ENCODE data around the gene TMBIM6.
"Not testable (repeated sequence)": the region's sequence is repeated elsewhere in the genome, so short reads cannot be mapped to it uniquely, and the experiment has no call there.

The TMBIM6 gene

DNA sequence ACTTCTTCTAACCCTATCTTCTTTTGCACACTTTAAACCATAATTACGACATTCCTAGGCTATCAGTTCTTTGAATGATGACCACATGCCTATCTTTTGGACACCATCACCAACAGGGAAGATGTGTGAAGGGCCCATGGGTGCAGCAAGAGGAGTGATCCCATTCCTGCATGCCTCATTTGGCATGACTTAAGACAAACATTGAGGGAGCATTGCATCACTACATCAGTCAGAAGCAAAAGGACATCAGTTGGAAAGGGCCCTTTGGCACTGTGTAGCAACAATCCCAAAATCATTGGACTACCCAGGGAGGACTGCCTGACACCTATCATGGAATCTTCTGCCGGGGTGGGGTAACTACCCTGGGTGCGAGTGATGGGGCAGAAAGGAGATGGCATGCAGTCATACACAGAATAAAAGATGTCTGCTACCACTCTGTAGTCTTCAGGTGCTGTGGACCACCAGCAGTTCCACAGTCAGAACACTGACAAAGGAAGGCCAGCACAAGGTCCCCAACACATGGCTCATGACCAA lies 10.7 kb upstream of the TMBIM6 start:
- DNase-seq: no peak

DNA sequence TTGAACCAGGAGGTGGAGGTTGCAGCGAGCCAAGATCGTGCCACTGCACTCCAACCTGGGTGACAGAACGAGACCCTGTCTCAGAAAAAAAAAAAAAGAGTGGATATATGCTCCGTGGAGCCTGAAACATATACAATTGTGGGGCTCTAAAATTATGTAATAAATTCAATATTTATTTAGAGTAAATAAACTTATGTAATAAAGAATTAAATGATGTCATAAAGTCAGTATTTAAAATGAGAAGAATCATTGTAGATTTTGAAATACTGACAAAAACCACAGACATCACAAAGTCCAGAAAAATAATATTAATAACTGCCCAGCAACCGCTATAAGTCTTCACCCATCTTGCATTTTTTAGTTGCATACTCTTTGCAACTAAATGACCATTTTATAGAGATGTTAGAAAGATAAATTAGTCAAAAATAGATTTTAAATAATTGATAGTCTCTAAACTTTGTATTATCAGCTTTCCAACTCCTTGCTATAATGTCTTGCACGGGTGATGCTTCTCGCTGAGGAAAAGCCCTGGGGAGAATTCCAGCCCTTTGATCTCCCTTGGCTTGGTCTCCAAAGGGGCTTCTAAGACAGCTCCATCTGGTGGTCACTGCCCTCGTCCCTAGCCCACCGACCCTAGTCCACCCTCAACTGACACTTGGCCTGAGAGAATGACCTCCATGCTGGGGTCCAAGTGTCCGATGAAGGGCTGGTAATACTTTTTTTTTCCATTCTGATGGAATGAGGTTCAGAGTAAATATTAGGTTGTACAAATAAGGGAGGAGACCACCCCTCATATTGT lies 7.9 kb upstream of the TMBIM6 start:
- no peak for DNase-seq

DNA sequence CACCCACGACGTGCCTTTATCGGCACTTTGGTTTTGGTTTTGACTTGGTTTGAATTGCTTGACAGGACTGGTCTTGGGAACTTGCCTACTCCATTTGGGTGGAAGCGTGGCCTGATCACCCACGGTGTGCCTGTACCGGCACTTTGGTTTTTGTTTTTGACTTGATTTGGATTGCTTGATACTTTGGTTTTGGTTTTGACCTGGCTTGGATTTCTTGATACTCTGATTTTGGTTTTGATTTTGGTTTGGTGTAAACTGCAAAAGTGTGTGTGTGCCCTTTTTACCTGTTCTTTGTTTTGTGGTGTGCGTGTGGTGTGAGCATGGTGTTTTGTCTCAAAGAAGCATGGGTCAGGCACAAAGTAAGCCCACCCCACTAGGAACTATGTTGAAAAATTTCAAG lies 6.5 kb upstream of the TMBIM6 start:
- DNase-seq: not testable (repeated sequence)

DNA sequence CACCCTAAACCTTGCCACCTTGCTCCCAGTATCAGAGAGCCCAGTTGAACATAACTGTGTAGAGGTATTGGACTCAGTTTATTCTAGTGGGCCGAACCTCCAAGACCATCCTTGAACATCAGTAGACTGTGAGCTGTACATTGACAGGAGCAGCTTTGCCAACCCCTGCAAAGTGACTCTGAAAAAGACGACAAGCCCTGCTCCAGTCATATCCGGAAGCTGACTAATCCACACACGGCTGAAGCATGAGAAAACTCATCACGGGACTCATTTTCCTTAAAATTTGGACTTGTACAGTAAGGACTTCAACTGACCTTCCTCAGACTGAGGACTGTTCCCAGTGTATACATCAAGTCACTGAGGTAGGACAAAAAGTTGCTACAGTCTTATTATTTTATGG lies 2.6 kb upstream of the TMBIM6 start:
- DNase-seq: not testable (repeated sequence)

DNA sequence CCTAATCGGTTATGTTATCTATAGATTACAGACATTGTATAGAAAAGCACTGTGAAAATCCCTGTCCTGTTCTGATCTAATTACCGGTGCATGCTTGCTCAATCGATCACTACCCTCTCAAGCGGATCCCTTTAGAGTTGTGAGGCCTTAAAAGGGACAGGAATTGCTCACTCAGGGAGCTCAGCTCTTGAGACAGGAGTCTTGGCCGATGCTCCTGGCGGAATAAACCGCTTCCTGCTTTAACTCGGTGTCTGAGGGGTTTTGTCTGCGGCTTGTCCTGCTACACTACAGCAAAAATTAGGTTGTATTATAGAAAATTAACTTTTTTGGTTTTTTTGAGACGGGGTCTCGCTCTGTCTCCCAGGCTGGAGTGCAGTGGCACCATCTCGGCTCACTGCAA lies 1.1 kb upstream of the TMBIM6 start:
- not testable (repeated sequence) for DNase-seq

DNA sequence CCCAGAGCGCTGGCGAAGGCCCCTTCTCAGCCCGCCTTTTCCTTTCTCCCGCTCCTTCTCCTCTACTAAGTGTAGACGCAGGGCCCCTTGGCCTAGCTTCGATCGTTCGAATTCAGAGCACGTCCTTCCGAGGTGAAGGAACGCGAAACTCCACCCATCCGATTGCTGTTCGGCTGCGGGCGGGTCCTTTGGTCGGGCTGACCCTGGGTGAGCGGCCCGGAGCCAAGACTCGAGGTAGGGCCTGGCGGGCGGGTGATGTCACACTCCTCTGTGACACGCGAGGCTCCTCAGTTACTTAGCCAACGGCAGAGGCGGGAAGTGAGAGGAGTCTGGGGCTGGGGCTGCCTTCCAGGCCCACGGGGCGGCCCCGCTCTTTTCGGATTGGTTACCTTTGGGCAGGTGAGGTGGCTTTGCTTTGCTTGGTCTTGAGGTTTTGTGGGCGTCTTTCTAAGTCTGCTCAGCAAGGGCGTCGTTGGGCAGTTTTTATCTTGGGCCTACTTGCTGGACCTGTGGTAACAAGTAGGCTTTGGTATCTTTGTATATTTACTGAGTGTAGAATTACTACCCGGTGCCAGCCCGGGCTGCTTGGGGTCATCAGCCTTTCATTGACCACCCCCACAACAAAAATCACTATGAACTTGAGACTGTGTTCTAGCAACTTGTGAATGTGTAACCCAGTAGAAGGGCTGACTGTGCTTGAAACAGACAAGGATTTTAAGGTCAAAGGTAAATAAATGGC lies 694 bp downstream of the TMBIM6 start:
- peak; percentile 92 for DNase-seq

DNA sequence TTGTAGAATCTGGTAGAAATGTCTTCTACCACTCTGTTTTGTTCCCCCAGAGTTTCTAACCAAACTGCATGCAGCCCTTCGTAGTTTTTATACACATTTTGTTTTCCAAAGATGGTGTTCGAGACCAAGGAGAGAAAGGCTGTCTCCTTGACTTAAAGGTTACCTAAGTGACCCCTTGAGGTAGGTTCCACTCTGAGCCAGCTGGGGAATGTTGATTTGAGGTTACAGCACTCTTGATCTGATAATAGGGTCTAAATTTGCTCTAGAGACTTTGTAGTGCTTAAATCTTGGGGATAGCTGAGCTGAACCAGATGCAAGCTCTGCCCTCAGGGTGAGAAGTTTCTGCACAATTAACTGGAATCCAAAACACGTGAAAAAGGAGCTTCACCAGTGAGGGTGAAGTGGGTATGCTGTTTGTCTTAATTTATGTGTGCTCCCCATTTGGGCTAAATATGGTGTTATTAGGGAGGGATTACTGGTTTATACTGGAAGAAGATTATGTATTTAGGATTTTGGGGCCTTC lies 3.1 kb downstream of the TMBIM6 start:
- no peak for DNase-seq

DNA sequence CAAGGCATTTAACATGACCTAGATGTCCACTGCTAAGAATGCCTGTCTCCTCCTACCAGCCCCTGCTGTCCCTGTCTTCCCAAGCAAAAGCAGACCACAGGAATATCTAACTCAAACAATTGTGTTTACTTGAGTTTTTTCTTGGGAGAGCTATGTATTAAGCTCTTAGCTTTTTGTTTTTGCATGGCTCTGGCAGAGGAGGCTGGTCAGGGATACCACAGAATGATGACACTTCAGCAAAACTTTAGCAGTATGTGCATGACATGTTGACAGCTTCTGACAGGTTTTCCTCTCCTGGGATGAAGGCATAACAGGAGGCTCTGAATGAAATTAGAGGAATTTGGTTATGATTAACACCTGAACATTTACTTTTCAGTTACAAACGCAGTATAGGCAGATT lies 6.9 kb downstream of the TMBIM6 start:
- no peak for DNase-seq

DNA sequence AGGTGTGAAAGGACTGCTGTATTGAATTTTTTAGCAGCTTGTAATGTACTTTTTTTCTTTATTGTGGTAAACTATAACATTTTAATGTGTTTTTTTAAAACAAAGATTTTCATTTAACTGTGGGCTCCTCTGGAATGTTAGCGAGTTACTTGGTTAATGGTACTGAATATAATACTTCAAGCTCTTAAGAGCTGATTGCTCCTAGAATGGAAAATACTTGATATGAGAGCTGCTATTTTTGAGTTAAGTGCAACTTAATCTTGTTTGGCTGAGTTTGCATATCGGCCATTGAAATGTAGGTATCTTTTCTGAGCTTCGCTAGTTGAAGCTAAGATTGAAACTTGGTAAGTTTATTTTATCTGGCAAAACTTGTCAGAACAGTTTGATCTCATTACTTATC lies 7.4 kb downstream of the TMBIM6 start:
- no peak for DNase-seq

DNA sequence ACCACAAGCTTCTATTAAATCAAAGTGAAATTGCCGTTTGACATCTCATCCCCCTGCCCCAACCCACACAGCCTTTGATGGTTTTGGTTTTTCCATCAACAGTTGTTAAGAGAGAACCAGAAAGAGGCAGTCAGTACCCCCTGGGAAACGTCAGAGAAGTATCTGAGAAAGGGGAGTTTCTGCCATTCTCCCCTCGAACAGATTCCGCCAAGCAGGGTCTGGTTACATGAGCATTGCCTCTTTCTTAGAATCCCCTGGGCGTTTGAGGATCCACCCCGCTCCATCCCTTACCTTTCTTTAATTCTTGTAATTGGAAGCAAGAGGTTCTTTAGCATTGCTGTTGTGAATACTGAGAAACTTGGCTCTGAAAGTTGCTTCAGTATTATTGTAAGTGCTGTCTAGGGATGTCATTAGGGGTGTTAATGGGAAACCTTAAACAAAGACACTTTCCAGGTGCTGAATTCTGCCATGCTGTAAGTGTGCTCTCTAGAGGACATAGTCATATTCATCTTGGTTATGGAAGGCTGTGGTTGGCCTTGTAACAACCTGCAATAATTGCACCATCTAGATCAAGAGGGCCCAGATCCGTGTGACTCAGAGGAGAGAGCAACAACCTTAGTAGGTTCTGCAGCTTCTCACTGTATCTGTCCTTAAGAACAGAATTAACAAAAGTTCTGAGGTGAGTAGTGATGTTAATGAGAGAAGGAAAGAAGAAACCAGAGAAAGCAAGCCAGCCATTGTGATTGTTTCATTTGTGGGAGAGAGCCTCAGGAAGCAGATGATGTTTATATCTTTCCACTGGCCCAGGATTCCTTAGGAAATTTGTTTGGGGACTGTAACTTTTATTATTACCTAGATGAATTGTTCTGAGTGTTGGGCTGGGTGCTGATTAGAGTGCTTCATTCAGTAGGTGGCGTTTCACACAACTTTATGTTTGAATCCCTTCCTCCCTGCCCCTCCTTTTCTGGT lies 9.0 kb downstream of the TMBIM6 start:
- DNase-seq: no peak

DNA sequence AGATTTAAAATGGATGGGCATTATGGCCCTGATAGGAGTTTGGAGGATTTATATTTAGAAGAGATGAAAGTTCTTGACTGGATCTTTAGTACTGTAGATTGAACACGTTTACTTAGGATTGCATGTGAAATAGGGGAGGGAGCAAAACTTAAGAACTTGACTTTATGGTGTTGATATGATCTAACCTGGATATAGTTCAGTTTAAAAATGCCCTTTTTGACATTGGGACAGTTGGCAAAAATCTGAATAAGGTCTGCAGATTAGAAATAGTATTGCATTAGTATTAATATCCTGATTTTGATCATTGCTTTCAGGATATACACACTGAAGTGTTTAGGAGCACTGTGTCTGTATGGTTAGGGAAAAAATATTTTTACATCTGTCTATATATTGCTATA lies 9.6 kb downstream of the TMBIM6 start:
- no peak for DNase-seq

DNA sequence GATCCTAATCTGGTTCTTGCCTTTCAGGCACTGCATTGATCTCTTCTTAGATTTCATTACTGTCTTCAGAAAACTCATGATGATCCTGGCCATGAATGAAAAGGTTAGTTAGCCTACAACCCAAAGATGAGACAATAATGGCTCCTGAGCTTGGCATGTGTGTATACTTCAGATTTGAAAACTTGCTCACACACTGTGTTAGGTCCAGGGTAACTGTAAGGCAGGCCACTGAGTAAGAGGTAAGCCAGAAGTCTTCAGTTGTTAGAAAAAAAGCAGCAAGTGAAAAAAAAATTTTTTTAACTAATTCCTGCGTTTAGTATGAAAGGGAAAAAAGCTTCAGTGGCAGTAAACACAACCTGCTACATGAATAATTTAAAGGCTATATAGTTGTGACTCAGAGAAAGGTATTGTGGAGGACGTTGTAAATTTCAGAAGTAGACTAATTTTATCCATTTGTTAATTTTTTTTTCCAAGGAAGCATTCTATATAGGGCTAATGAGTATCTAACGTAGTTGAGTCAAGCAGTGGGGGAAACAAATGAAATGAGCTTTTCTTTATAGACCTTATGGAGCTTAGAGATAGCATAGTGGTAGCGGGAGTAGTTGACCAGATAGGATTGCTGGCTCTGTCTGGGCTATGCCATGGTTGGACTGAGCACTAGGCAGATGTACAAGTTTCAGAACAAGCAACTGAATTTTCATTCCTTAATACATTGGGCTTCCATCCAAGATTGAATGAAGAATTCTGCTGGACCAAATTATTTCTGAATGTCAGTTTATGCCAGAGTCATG lies 20.5 kb downstream of the TMBIM6 start:
- DNase-seq: no peak

DNA sequence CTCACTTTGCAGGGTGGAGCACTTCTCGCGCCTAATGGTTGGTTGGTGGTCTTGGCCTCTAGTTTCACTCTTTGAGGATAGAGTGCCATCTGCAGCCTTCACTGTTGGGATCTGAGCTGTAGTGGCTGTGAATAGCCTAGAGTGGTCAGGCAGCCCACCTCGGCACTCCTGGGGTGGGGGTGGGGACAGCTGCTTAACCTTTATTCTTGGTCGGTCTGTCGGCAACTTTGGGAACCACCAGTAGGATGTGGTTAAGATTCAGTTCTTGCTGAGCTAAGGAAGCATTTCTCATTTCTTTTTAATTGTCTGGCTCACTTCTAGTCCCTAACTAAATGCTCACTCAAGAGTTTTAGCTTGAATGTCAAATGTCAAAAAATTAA lies 21.1 kb downstream of the TMBIM6 start:
- no peak for DNase-seq

DNA sequence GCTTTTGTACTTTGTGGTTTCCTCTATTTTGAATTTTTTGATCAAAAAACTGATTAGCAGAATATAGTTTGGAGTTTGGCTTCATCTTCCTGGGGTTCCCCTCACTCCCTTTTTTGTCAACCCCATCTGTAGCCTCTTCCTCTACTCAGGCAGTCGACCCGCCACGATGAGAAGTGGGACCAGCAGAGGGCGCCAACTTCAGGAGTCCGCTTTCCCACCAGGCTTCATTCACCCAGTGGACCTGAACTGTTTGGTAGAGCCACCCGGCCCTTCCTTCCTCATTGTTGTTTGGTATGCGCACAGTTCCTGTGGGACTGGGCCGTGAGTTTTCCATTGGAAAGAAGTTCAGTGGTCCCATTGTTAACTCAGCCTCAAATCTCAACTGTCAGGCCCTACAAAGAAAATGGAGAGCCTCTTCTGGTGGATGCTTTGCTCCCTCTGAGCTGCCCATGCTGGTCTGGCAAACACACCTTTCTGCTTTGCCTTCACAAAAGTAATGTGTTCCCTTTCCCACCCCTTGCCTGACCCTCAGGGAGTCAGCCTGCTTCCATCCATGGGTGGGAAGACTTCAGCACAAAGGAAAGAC lies 21.7 kb downstream of the TMBIM6 start:
- no peak for DNase-seq

DNA sequence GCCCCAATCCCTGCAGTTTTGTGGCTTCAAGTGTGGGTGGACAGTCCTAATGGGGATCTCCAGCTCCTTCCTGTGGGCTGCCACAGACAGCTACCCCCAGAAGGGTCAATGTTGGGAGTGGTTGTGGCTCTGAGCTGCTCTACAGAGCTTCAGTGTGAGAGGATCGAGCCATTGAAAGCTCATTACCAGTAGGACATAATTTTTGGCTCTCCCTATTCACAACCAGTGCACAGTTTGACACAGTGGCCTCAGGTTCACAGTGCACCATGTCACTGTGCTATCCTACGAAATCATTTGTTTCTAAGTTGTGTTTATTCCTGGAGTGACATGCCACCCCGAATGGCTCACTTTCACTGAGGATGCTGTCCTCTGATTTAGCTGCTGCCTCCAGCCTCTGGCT lies 22.8 kb downstream of the TMBIM6 start:
- no peak for DNase-seq

DNA sequence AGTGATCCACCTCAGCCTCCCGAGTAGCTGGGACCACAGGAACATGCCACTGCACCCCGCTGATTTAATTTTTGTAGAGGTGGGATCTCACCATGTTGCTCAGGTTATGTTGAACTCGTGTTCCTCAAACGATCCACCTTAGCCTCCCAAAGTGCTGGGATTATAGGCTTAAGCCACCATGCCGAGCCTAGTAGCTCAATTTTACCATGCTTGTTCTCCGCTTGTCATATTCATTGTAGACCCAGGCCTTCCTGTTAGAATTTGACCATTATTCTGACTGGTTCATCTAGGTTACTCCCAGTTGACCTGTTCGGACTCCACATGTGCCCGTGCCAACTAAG lies 24.7 kb downstream of the TMBIM6 start:
- DNase-seq: no peak

DNA sequence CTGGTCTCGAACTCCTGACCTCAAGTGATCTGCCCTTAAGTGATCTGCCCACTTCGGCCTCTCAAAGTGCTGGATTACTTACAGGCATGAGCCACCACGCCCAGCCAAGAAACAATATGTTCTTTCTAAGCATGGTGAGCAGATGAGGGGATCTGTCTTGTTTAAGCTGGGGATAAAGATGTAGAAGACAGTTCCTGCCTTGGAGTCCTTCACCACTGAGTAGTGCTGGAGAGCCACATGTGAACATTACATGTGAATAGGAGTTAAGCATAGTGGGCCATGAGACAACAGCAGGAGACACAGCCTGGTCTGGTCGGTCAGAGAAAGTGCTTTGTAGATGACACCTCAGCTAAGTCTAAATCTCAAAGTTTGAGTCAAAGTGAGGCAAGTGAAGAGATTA lies 26.0 kb downstream of the TMBIM6 start:
- no peak for DNase-seq

DNA sequence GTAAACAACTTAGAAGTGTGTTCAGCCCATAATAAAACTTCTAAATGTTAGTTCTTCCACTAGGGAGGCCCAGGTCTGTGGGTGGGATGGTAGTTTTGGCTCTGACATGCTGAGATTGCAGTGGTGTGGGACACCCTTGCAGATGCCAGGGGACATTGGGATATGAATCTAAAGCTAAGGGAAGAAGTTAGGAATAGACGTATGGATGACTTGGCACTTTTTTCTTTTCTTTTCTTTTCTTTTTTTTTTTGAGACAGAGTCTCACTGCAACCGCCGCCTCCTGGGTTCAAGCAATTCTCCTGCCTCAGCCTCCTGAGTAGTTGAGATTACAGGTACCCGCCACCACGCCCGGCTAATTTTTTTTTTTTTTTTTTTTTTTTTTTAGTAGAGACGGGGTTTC lies 31.7 kb downstream of the TMBIM6 start:
- not testable (repeated sequence) for DNase-seq

DNA sequence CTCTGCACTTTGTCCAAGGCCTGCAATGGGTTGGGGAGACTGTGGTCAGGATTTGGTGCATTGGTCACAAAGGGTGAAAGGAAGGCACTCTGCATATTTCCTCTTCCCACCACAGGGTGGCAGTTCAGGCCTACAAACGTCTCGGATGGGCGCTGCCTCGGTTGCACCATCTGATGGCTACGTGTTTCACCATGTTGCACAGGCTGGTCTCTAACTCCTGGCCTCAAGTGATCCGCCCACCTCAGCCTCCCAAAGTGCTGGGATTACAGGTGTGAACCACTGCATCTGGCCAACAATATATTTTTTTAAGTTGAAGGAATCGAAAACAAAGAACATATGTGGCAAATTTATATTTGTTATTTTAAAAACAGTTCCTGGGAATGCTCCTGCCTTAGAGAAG lies 35.1 kb downstream of the TMBIM6 start:
- peak; percentile 28 for DNase-seq

DNA sequence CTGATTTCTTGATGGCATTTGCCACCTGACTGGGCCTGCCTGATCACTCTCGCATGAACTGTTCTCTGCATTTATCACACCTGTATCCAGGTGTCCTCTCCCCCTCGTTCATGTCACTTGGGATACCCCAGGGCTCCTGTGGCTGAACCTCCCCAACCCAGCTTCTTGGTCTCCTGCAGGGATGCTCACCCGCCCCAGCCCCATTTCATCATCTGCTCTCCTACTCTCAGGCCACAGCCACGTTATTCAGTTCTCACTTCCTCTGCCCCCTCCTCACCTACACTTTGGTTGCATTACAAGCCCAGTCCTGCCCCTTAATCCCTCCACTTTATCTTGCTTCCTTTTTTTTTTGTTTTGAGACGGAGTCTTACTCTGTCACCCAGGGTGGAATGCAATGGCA lies 35.5 kb downstream of the TMBIM6 start:
- no peak for DNase-seq

DNA sequence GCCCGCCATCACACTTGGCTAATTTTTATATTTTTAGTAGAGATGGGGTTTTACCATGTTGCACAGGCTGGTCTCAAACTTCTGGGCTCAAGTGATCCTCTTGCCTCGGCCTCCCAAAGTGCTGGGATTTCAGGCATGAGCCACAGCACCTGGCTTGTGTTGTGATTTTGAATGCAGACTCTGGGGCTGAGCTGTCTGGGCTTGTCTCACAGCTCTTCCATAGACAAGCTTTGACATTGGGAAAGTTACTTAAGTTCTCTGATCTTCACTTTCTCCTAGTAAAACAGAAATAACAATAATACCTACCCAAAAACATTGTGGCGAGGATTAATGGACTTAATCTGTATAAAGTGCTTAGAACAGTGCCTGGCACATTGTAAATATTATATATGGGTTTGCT lies 36.0 kb downstream of the TMBIM6 start:
- no peak for DNase-seq

All from NCI-H2029 (cell line).